Activated naive CD4-positive, alpha-beta T cell treated with anti-CD3 and anti-CD28 coated beads, Interleukin-2, amount 50 U/mL, for 16 hours (primary cell): ENCODE results near the gene CDK11B.
A peak's percentile ranks its signal among the peaks of the same experiment; 100 is the strongest.
"Not testable (repeated sequence)": the region's sequence is repeated elsewhere in the genome, so short reads cannot be mapped to it uniquely, and the experiment has no call there.

Experiments
- DNase-seq: peaks from one replicate; pipeline ENCODE4 v3.0.0-alpha.2; 2020

Gene CDK11B

GRCh38 chr1:1658583-1659549 lies at the start of gene CDK11B:
Gene CDK11B (minus strand): TSS chr1:1659004. CDS start chr1:1657485, 1,519 bp downstream.
- DNase-seq: peak; percentile 99

- DNase-seq: not testable (repeated sequence)
Measured at GRCh38 chr1:1707897-1708296, 49.1 kb upstream of the CDK11B start.

- not testable (repeated sequence) for DNase-seq
Measured at GRCh38 chr1:1707241-1707640, 48.4 kb upstream of the CDK11B start.

- not testable (repeated sequence) for DNase-seq
Measured at GRCh38 chr1:1705623-1706022, 46.8 kb upstream of the CDK11B start.

- not testable (repeated sequence) for DNase-seq
Measured at GRCh38 chr1:1704284-1704957, 45.6 kb upstream of the CDK11B start.

- DNase-seq: no peak
Measured at GRCh38 chr1:1703796-1704195, 45.0 kb upstream of the CDK11B start.

GRCh38 chr1:1702506-1702905 lies 43.7 kb upstream of the CDK11B start:
- DNase-seq: not testable (repeated sequence)

GRCh38 chr1:1700557-1700956 lies 41.8 kb upstream of the CDK11B start:
- DNase-seq: not testable (repeated sequence)

- not testable (repeated sequence) for DNase-seq
Measured at GRCh38 chr1:1700067-1700466, 41.3 kb upstream of the CDK11B start.

GRCh38 chr1:1699061-1699460 lies 40.3 kb upstream of the CDK11B start:
- not testable (repeated sequence) for DNase-seq

GRCh38 chr1:1697358-1698183 lies 38.8 kb upstream of the CDK11B start:
- not testable (repeated sequence) for DNase-seq

- DNase-seq: peak; percentile 5
Measured at GRCh38 chr1:1696431-1697357, 37.9 kb upstream of the CDK11B start.

GRCh38 chr1:1692714-1693647 lies 34.2 kb upstream of the CDK11B start, which contains the start of gene SLC35E2B:
Gene SLC35E2B (minus strand): TSS chr1:1692795. CDS start chr1:1676699, 16,096 bp downstream.
- DNase-seq: peak; percentile 81

GRCh38 chr1:1692324-1692713 lies 33.5 kb upstream of the CDK11B start:
- peak; percentile 62 for DNase-seq

GRCh38 chr1:1691443-1691842 lies 32.6 kb upstream of the CDK11B start:
- DNase-seq: not testable (repeated sequence)

GRCh38 chr1:1689526-1689925 lies 30.7 kb upstream of the CDK11B start:
- peak; percentile 7 for DNase-seq

- DNase-seq: no peak
Measured at GRCh38 chr1:1687846-1688245, 29.0 kb upstream of the CDK11B start.

- DNase-seq: no peak
Measured at GRCh38 chr1:1684031-1684681, 25.4 kb upstream of the CDK11B start.

- peak; percentile 15 for DNase-seq
Measured at GRCh38 chr1:1683104-1683905, 24.5 kb upstream of the CDK11B start.
